ENCODE results near the gene MMS19. TPM values are rescaled to one million over a fixed set of nuclear protein-coding genes. Genes with fewer than 3 reads are reported as not detected.
"Not testable (repeated sequence)": the region's sequence is repeated elsewhere in the genome, so short reads cannot be mapped to it uniquely, and the experiment has no call there.

MMS19 gene
- total RNA-seq, 4 donors from 2014 or later, result 44.6 to 87.7 (median 73.7) TPM

DNA sequence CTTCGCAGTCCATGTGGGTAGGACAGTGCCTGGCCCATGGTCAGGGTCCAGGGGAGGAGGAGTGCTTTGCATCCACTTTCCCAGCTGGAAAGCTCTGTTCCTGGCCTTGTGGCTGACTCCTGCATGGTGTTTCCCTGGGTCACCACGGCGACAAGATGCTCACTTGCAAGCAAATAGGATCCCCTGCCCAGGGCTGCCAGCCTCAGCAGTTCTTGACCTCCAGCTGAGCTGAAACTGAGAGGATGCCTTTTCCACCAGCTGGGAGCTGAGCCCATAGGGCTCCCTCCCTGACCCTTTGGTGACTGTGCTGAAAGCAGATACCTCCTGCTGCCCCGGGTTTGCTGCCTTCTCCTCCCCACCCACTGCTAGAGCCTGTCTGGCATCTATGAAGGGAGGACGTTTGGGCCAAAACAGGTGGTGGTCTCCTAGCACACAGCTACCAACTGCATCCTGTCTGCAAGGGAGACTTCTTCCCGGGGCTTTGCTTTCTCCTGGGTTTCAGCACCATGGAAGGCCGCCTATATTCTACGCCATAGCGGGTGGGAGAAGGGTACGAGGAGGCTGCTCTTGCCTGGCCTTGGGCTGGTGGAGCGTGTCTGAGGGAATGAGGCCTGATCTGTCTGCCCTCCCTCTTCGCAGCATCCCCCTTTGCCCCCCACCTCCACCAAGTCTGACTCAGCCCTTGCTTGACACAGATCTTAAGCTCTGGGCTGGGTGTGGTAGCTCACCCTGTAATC lies 34.9 kb upstream of the MMS19 start:
- Histone ChIP-seq H3K36me3 (no peaks in the 10 kb centered on the region), H3K4me3 (no peak overlapping the region), H3K27me3 (no peaks in the 10 kb centered on the region), H3K9me3 (no peaks in the 10 kb centered on the region), H3K4me1 (no peaks in the 10 kb centered on the region), H3K27ac (no peak overlapping the region)
- DNase-seq, result no peak
- intact Hi-C loops (cut with DNase I; ENCODE audit: low total_unique reads), result no loop called here
- TF ChIP-seq, protein P1, sequence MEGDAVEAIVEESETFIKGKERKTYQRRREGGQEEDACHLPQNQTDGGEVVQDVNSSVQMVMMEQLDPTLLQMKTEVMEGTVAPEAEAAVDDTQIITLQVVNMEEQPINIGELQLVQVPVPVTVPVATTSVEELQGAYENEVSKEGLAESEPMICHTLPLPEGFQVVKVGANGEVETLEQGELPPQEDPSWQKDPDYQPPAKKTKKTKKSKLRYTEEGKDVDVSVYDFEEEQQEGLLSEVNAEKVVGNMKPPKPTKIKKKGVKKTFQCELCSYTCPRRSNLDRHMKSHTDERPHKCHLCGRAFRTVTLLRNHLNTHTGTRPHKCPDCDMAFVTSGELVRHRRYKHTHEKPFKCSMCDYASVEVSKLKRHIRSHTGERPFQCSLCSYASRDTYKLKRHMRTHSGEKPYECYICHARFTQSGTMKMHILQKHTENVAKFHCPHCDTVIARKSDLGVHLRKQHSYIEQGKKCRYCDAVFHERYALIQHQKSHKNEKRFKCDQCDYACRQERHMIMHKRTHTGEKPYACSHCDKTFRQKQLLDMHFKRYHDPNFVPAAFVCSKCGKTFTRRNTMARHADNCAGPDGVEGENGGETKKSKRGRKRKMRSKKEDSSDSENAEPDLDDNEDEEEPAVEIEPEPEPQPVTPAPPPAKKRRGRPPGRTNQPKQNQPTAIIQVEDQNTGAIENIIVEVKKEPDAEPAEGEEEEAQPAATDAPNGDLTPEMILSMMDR (IDR thresholded peaks at IDR 0.05), result no peak
- no peak for TF ChIP-seq POLR2A (IDR thresholded peaks at IDR 0.05)

DNA sequence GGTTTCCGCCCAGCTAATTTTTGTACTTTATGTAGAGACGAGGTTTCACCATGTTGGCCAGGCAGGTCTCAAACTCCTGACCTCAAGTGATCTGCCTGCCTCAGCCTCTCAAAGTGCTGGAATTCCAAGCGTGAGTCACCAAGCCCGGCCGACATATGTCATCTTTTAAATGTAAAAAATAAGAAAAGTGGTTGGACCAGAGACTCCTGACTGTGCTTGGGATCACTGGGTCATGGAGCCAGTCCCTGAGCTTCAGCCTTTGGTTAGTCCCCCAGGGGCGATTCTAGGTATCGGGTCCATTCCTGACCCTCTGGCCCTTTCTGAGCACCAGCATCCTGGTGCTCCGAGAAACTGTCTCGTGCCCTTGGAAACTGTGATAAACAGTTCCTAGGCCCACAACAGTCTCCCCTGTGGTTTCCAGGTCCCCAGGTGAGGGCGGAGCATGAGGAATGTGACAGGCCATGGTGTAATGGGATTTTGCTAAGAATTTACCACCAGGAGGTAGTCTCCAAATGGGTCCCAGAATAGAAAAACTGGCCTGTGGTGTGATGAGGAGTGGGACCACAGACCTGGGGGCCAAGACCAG lies 33.3 kb upstream of the MMS19 start:
- no peaks in the 10 kb centered on the region for H3K36me3 ChIP-seq
- no peaks in the 10 kb centered on the region for H3K9me3 ChIP-seq
- H3K4me1 ChIP-seq, result no peaks in the 10 kb centered on the region
- TF ChIP-seq, protein P1 (IDR thresholded peaks at IDR 0.05), result no peak
- no peak for TF ChIP-seq POLR2A (IDR thresholded peaks at IDR 0.05)
- DNase-seq, result no peak
- H3K27me3 ChIP-seq, result no peaks in the 10 kb centered on the region
- no peak overlapping the region for H3K27ac ChIP-seq
- intact Hi-C loops (cut with DNase I; ENCODE audit: low total_unique reads), result no loop called here
- H3K4me3 ChIP-seq, result no peak overlapping the region

DNA sequence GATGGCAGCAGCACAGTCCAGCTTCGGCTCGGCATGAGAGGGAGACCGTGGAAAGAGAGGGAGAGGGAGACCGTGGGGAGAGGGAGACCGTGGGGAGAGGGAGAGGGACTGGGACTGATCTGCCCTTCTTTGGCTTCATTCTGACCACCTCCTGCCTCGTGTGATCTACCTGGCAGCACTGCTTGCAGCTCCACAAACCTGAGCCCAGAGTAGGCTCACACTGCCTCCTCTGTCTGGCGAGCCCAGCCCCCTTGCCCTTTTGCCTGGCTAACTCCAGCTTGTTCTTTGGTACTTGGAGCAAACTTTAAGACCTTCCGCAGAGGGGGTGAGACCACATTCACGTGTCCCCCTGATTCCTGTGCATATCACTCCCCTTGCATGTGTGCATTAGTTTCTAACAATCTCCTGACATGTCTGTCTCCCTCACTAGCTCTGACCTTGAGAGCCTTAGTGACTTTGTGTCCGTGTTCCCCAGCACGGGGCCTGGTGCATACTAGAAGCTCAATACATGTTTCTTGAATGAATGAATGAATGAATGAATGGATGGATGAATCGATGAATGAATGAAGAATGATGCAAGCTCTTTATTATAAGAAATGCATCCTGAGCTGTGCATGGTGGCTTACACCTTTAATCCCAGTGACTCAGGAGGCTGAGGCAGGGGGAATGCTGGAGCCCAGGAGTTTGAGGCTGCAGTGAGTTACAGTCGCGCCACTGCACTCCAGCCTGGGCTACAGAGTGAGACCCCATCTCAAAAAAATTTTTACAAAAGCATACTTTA lies 31.7 kb upstream of the MMS19 start:
- Histone ChIP-seq H3K4me1 (no peaks in the 10 kb centered on the region), H3K4me3 (no peak overlapping the region), H3K27ac (no peak overlapping the region), H3K9me3 (no peaks in the 10 kb centered on the region), H3K36me3 (no peaks in the 10 kb centered on the region), H3K27me3 (no peaks in the 10 kb centered on the region)
- no peak for TF ChIP-seq POLR2A (IDR thresholded peaks at IDR 0.05)
- TF ChIP-seq, protein P1 (IDR thresholded peaks at IDR 0.05), result no peak
- no peak for DNase-seq
- intact Hi-C loops (cut with DNase I; ENCODE audit: low total_unique reads), result no loop called here

DNA sequence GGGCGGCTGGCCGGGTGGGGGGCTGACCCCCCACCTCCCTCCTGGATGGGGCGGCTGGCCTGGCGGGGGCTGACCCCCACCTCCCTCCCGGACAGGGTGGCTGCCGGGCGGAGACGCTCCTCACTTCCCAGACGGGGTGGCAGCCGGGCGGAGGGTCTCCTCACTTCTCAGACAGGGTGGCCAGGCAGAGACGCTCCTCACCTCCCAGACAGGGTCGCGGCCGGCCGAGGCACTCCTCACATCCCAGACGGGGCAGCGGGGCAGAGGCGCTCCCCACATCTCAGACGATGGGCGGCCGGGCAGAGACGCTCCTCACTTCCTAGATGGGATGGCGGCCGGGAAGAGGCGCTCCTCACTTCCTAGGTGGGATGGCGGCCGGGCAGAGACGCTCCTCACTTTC lies 30.7 kb upstream of the MMS19 start:
- H3K27ac ChIP-seq; H3K27me3 ChIP-seq; H3K9me3 ChIP-seq; H3K4me1 ChIP-seq; intact Hi-C loops (cut with DNase I; ENCODE audit: low total_unique reads); DNase-seq; H3K4me3 ChIP-seq; H3K36me3 ChIP-seq: not testable (repeated sequence)

DNA sequence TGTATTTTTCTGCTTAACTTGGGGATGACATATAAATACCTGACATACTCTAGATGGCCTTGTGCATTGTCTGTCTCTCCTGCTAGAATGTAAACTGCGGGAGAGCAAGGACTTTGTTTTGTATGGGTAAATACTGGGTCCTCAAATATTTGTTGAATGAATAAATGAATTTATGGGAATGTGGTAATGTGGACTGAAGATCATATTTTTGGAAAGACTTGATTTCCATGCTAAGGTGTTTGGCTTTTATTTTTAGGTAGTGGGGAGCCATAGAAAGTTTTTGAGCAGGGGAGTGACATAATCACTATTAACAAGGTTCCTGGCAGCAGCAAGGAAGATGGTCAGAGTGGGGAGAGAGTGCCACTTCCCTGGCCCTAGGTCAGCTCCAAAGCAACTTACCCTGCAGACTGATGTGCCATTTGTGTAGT lies 27.5 kb upstream of the MMS19 start:
- Histone ChIP-seq H3K36me3 (no peaks in the 10 kb centered on the region), H3K4me3 (no peak overlapping the region), H3K4me1 (no peaks in the 10 kb centered on the region), H3K27me3 (no peaks in the 10 kb centered on the region), H3K27ac (no peak overlapping the region), H3K9me3 (no peaks in the 10 kb centered on the region)
- TF ChIP-seq, protein P1 (IDR thresholded peaks at IDR 0.05), result no peak
- TF ChIP-seq POLR2A (IDR thresholded peaks at IDR 0.05), result no peak
- no peak for DNase-seq
- intact Hi-C loops (cut with DNase I; ENCODE audit: low total_unique reads), result no loop called here
